ENCODE results near the gene DYNLT2.
"Not testable (repeated sequence)": the region's sequence is repeated elsewhere in the genome, so short reads cannot be mapped to it uniquely, and the experiment has no call there.

The DYNLT2 gene

GRCh38 chr6:169726963-169727362 lies 24.4 kb downstream of the DYNLT2 start:
- no peak for DNase-seq

- no peak for DNase-seq
Measured at GRCh38 chr6:169726049-169726400, 25.3 kb downstream of the DYNLT2 start.

DNA sequence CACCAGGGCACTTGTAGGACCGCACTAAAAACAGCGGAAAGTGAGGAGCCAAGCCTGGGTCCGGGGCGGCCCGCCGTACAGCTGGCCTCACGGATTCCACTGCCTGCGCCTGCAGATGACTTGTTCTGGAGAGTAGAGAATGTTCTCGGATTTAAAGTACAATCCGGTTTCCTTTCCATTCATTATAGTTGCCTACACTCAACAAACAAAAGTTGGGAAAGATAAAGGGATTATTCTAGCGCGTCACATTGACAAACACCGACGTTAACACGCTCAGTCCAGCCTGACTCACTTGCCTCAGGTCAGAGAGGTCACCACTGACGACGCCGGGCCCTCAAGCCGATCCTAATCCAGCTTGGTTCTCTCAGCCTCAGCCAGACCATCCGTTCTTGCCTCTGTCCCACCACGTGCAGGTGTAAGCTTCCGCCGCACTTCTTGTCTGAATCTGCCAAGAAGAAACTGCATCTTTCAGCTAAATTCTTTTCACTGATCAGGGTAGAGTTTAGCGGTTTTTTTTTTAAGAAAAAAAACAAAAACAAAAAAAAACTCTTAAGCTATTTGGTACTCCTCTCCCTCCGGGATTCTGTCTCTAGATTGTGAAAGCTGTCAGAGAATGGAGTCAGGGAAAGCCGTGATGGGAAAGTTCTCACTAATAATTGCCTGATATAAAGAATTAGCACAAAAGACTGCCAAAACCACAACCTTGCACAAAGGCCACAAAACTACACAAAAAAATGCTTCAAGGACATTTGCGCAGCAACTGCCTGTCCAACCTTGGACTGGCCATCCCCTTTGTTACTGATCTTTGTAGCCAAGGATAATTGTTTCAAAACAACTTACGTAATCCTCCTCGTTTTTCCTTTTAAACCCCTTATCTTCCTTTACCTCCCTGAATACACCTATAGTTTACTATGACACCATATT lies 26.0 kb downstream of the DYNLT2 start:
- DNase-seq: no peak

DNA sequence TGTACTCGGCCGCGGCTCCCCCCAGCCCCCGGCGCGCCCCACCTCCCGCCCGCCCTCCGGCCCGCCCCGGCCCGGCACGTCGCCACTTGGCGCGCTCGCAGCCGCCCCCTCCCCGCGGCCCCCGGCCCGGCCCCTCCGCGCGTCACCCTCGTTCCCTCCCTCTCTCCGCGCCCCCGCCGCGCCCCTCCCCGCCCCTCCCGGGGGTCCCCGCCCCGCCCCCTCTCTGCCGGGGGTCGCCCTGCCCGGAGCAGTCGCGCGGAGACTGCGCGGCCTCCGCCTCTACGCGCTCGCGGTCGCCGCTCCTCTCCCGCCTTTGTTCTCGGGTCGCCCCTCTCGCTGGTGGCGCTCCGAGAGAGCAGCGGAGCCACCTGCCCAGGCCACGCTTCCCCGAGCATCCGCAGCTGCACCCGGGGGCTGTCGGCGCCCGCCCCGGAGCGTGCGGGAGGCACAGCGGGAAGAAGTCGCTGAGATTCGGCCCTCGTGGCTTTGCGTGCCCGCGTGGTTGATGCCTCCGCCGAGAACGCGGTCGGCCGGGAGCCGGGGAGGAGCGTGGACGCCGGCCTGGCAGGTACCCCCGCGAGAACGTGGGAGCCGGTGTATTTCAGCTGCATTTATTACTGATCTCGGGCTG lies 26.8 kb downstream of the DYNLT2 start, which contains the start of gene PHF10:
Gene PHF10 (minus strand): TSS at position 7 of the 631 bp plus-strand sequence. CDS start 569 bp downstream, outside the sequence.
- DNase-seq: no peak

- DNase-seq: peak; percentile 23
Measured at GRCh38 chr6:169723991-169724493, 27.3 kb downstream of the DYNLT2 start.

DNA sequence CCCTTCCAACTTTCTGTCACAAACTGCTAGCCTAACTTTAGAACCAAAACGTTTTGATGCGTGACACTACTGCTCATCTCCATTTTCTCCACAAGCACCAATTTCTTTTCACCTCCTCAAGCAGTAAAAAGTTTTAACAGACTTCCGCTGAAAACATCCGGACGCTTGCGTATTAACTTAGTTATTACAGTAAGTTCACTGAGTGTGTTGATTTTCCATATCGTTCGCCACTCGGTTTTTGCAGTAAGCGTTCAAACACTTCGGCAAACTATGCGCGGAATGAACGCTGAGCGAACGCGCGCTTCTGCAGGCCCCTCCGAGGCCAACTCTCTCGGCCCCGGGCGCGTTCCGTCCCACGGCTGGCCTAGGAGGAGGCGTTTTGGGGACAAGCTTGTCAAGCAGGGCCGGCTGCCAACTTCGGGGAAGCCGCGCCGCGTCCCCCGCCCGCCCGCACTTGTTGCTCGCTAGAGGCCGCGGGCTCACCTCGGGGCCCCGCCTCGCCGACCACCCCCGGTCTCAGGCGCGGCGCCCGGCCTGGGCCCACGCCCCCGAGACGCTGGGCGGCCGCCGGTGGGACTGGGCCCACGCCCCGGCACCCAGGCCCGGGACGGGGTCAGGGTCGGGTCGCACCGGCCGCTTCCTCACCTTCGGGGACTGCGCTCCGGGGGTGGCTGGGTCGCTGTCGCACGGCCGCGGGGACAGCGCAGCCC lies 28.0 kb downstream of the DYNLT2 start:
- peak; percentile 15 for DNase-seq

DNA sequence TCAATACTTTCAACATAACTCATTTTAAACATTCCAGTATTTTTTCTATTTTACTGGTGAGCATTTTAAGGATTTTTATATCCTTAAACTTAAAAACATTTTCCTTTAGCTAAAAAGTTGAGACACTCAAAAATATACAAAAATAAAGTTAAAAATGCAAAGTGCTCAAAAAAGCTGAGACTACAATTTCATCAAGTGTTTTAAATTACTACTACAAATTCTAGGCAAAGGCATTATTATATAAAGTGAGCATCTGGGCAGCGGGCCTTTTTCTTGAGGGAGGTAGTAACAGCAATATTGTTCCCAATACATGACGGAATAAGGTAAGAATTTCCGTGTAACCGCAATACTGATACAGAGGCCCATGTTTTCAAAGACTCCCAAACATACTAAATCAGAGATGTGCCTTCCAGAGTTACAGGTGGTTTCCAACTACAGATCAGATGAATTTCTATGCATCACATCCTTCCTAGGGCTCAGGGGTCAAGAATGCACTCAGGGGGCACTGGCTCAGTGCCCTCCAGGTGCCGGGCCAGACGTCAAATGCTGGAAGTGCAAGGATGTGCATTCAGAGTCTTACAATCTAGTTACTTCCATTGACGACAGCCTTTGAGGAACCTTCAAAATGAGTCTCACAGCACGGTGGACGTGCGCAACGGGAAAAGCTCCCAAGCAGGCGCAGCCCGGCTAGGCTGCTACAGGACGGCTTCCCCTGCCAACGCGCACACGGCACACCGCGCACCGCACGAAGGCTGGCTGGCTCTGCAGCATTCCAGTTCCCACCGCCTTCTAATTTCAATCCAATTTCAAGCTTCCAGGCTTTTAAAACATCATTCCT lies 28.8 kb downstream of the DYNLT2 start:
- peak; percentile 17 for DNase-seq

DNA sequence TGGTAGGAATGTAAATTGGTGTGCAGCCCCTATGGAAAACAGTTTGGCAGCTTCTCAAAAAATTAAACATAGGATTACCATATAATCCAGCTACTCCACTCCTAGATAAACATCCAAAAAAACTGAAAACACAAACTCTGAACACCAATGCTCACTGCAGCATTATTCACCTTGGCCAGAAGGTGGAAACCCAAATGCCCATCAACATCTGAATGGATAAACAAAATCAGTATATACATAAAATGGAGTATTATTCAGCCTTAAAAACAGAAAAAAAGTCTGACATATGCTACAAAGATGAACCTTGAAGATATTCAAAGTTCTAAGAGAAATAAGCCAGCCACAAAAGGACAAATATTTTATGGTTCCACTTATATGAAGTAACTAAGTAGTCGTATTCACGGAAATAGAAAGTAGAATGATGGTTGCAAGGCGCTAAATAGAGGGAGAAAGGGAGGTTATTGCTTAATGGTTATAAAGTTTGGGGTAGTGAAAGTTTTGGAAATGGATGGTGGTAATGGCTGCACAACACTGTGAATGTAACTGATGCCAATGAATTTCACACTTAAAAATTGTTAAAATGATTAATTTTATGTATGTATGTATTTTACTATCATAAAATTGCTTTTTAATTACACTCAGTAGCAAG lies 31.0 kb downstream of the DYNLT2 start:
- DNase-seq: no peak

DNA sequence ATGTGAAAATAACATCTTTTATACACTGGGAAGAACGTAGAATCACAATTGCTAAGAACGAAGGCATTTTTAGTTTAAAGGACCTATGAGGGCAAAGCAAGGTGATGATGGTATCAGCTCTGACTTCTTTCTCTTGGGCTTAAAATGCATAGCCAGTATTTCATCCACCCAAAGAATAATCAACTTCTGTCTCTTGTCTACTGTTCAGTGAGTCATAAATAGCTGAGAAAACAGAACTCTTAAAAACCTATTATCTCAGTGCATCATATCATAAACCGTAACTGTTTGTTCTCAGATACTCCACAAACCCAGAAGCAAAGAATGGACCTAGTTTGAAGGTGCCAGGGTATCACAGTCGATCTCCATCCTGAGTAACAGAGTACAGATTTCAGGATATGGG lies 32.3 kb downstream of the DYNLT2 start:
- DNase-seq: no peak

DNA sequence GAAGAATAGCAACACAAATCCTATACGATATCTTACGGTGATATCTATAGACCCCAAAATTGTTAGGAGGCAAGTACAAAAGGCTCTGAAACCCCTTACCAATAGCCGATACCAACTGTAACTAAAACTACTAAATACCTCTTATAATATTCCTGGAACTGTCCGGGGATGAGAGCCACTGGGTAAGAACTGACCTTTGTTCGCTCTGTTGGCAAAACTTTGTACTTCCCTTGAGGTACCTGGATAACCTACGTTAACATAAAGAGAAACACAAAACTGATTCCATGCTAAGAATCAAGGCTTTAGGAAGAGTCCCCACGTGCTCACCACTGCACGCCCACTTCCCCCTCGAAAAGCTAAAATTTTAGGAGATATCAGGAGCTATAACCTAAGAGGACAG lies 36.8 kb downstream of the DYNLT2 start:
- DNase-seq: no peak

DNA sequence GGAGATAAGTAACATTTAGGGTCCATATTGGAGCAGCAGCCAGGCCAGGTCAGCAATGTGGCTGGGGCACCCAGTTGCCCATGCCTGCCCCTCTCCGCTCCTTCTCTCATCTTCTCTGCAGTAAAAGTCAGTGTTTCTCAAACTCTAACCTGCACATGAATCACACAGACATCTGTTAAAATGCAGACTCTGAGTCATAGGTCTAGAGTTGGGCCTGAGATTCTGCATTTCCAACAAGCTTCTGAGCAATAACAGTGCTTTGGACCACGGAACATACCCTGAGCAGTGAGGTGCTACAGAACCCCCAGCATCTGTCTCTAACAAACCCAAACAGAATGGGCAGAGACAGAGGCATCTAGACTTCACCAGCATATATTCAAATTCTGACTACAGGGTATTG lies 37.2 kb downstream of the DYNLT2 start:
- no peak for DNase-seq

DNA sequence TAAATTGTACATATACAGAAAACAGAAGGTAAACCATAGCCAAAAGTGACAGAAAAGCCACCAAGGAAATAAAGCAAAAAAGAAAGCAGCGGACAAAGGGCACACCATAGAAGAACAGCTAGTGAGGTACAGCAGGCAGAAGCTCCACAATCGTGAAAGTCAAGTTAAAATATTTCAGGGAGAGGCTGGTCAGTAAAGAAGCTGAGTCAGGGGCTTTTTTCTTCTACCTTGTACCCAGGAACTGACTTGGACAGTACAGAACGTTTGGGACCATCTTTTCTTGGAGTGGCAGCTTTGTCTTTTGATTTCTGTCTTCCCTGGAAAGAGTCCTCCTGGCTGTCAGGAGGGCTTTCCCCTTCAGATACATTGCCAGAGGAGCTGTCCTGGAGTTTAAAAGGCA lies 41.4 kb downstream of the DYNLT2 start:
- DNase-seq: no peak

DNA sequence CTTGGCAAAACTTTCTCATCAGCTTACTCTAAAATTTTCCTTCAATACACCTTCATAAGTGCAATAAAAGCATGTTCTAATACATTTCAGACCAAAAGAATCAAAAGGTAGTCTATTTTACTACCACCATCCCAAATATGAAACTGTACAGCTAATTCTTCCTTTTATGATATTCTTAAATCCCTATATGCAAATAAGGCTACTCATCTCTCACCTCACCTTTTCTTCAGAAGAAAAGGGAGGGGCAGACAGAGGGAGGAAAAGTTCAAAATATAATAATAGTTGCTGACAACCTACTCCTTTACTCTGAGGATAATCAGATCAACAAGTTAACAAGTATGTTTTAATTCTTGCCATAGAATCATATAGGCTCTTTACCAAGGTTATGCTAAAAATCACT lies 42.1 kb downstream of the DYNLT2 start:
- DNase-seq: no peak

DNA sequence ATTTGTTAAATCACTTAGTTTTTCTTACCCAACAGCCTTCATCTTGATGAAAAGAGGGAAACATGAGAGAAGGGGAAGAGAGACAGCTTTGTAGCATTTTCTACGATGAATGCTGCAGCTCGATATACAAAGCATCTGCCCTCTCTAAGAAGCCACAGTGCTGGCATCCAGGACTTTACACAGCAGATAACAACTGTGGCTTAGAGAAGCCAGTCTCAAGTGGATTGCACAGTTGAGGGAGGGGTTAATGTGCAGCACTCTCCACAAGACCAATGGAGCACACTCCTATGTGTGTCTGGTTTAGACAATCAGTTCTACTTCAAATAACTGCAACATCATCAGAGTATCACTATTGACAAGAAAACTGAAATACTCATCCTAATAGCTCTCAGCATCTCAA lies 43.6 kb downstream of the DYNLT2 start:
- no peak for DNase-seq

- DNase-seq: no peak
Measured at GRCh38 chr6:169702840-169703246, 48.5 kb downstream of the DYNLT2 start.

DNA sequence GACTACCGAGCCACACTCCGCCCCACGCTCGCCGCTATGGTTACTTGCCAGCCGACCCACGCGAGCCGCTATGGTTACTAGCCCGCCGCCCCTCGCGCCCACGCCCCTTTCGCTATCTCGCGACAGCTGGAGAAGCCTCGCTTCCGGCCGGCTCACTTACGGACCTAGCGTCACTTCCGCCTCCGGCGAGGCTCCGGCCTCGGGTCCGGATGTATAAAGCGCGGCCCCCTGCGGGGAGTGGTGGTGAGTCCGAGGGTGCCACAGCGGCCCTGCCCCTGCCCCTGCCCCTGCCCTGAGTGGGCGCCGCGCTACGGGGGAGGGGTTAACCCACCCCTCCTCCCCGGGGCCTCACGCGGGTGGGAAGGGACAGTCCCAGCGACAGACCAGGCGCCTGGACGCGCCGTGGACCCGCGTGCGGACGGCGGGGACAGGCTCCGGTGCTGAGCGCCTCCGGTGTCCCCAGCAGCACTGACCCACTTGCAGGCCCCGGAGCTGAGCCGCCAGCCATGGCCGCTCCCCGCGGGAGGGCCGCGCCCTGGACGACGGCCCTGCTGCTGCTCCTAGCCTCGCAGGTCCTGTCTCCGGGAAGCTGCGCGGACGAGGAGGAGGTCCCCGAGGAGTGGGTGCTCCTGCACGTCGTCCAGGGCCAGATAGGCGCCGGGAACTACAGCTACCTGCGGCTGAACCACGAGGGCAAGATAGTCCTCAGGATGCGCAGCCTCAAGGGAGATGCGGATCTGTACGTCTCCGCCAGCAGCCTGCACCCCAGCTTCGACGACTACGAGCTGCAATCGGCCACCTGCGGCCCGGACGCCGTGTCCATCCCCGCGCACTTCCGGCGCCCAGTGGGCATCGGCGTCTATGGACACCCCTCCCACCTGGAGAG lies 49.2 kb downstream of the DYNLT2 start, which contains the start of the genes C6orf120 and WDR27:
Gene C6orf120 (plus strand): TSS at position 173 of the 886 bp plus-strand sequence. CDS start 334 bp downstream, at position 507.
Gene WDR27 (minus strand): TSS at position 76 of the 886 bp plus-strand sequence. CDS start 13,024 bp downstream, outside the sequence.
- DNase-seq: peak; percentile 92

DNA sequence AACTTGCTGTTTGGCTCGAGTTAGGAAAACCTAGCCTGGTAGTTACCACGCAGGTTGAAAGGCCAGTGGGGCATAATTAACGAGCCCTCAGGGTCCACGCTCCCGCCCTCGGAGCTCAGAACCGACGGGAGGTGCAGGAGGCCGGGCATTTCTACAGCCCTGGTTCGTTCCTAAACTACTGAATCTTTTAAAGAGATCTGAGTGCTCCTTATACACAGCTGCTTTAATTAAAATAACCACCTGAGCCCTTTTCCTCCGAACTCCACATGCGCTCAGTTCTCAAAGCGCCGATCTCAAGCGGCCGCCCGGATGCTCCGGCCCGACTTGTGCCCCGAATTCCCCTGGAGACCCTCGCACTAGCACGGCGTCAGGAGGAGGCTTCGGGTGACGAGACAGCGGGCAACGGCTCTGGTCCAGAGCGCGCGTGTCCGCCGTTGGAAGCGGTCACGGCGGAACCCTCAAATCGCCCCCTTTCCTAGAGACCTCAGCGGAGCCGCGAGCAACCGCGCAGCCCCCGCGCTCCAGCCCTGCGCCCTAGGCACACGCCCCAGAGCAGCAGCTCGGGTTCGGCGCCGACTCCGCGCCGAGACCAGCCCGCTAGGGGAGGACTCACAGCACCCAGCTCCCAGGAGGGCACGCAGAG lies 49.9 kb downstream of the DYNLT2 start:
- DNase-seq: no peak

- no peak for DNase-seq
Measured at GRCh38 chr6:169700296-169700695, 51.1 kb downstream of the DYNLT2 start.

DNA sequence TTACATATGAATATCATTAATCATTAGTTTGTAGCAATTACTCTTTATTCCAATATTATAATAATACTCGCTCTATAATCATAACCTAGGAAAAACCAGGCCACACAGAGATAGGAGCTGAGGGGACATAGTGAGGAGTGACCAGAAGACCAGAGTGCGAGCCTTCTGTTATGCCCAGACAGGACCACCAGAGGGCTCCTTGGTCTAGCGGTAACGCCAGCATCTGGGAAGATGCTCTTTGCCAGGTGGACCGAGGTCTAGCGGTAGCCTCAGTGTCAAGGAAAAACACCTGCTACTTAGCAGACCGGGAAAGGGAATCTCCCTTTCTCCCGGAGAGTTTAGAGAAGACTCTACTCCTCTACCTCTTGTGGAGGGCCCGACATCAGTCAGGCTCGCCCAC lies 54.3 kb downstream of the DYNLT2 start:
- DNase-seq: not testable (repeated sequence)

DNA sequence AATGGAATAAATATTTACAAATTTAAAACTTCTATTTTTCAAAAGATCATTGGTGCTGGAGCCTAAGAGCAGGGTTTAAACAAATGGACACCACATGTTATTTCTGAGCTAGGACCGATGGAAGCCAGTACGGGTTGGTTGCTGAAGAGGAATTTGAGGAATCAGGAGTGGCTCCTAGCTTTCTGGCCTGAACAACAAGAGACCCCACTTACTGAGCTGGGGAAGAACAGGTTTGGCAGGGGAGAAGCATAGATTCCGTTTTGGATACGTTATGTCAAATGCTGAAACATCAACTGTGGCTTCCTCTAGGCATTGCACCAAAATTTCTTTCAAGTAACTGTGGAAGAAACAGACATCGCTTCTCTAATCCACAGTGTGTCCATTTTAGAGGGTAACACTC lies 56.2 kb downstream of the DYNLT2 start:
- no peak for DNase-seq

Measured in NCI-H2107 (cell line).